IPS DF 4.7 (cell line): Measurements from ENCODE around the gene PAN3.

Experiments used
- DNase-seq: peaks from one replicate; pipeline ENCODE4 v3.0.0-alpha.2; 2013; ENCODE audit warnings: low spot score; ENCODE audit errors: extremely low read depth

Gene PAN3

GRCh38 chr13:28297341-28297740 is 159.0 kb downstream of the PAN3 start:
- DNase-seq = no peak

- no peak for DNase-seq
Observed at GRCh38 chr13:28299916-28300315, 161.6 kb downstream of the PAN3 start.

- DNase-seq = no peak
Observed at GRCh38 chr13:28301839-28302238, 163.5 kb downstream of the PAN3 start.

- DNase-seq = no peak
Observed at GRCh38 chr13:28306325-28306724, 168.0 kb downstream of the PAN3 start.

- no peak for DNase-seq
Observed at GRCh38 chr13:28313579-28313978, 175.2 kb downstream of the PAN3 start.

GRCh38 chr13:28314879-28315278 is 176.5 kb downstream of the PAN3 start:
- no peak for DNase-seq

- DNase-seq = no peak
Observed at GRCh38 chr13:28316129-28316528, 177.8 kb downstream of the PAN3 start.

- no peak for DNase-seq
Observed at GRCh38 chr13:28316836-28317235, 178.5 kb downstream of the PAN3 start.

- DNase-seq = no peak
Observed at GRCh38 chr13:28318496-28318895, 180.2 kb downstream of the PAN3 start.

- DNase-seq = no peak
Observed at GRCh38 chr13:28319528-28319927, 181.2 kb downstream of the PAN3 start.

GRCh38 chr13:28320209-28320608 is 181.9 kb downstream of the PAN3 start:
- DNase-seq = no peak

GRCh38 chr13:28320884-28321574 is 182.7 kb downstream of the PAN3 start:
- no peak for DNase-seq

- no peak for DNase-seq
Observed at GRCh38 chr13:28321756-28322155, 183.4 kb downstream of the PAN3 start.

GRCh38 chr13:28322256-28322905 is 184.0 kb downstream of the PAN3 start:
- DNase-seq = no peak

GRCh38 chr13:28324181-28324789 is 185.9 kb downstream of the PAN3 start:
- DNase-seq = peak; percentile 82

- DNase-seq = no peak
Observed at GRCh38 chr13:28325022-28325421, 186.7 kb downstream of the PAN3 start.

- no peak for DNase-seq
Observed at GRCh38 chr13:28326056-28326455, 187.7 kb downstream of the PAN3 start.

- DNase-seq = no peak
Observed at GRCh38 chr13:28327373-28328270, 189.3 kb downstream of the PAN3 start.

GRCh38 chr13:28328271-28328607 is 189.9 kb downstream of the PAN3 start:
- no peak for DNase-seq

- DNase-seq = no peak
Observed at GRCh38 chr13:28329395-28330158, 191.2 kb downstream of the PAN3 start.
